Muscle of back (tissue), 11 donors: ENCODE measurements around the gene RAPGEF2. TPM values are rescaled to one million over a fixed set of nuclear protein-coding genes. Genes with fewer than 3 reads are reported as not detected.
"Not testable (repeated sequence)": the region's sequence is repeated elsewhere in the genome, so short reads cannot be mapped to it uniquely, and the experiment has no call there.

Source experiments
- DNase-seq, 3 donors: peaks; one replicate each; pipeline versions ENCODE4 v3.0.0 to v3.0.0-alpha.2; 2013
- polyA plus RNA-seq, 10 donors: library from polyadenylated mRNA; unstranded; fragments of 120-200 nt; gene quantifications; one replicate each; pipeline ENCODE4 v1.2.1, GENCODE V29; 2013; ENCODE audit not compliant: insufficient read length in 10 of 10

Gene RAPGEF2
- polyA plus RNA-seq, 10 donors = 22.5 to 34.2 (median 27.5) TPM

DNA sequence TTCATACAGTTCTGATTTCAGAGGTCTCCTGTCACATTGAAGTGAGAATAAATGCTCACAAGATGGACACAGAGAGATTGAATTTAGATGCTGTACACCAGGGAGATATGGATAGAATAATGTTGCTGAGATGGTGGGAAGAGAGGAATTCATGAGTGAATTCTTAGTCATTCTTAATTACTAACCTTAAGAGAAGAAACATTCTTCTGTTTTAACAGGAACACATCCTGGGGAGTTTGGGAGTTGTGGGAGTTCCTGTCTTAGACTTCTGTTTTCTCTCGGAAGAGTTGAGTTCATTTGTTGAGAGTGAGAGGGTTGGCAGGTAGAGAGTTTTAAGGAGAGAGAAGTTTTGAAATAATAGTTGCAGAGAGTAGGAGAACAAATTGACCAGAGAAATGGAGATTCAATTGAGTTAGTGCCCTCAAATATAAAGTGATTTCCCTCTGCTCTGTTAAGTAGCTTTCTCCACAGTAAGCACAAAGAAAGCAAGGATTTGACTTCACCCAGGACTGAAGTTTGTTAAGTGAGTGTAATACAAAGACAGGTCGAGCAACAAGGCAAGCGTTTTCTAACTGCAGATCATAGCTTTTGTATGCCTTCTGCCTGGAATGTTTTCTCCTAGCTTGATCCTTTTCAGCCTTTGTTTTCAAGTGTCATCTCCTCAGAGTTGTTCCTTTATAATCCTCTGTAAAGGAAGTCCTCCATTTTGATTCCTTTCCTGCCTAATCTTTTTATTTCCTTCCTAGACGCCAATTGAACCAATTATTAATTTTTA lies 205.9 kb downstream of the RAPGEF2 start:
- DNase-seq = peak in 1 of 3 donors; percentile 26

DNA sequence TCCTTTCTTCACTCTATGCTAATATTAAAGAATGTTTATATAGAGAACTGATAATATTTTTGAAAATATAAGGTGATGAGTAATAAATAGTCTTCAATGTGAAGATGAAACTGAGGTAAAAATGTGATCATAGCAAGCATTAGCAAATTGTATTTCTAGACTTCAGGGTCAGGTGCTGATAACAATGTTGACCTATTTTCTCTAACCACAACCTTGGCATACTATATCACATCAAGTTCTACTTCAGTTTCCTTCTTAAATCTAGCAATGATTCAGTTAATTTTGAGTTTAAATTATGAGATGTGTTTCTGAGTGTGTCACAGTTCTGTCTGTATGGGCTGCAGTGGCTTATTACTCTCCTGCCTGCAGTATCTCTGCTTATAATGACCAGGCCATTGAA lies 209.4 kb downstream of the RAPGEF2 start:
- DNase-seq = no peak

DNA sequence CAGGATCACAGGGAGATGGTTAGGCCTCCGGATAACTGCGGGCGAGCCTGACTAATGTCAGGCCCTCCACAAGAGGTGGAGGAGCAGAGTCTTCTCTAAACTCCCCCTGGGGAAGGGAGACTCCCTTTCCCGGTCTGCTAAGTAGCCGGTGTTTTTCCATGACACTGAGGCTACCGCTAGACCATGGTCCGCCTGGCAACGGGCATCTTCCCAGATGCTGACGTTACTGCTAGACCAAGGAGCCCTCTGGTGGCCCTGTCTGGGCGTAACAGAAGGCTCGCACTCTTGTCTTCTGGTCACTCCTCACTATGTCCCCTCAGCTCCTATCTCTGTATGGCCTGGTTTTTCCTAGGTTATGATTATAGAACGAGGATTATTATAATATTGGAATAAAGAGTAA lies 213.0 kb downstream of the RAPGEF2 start:
- not testable (repeated sequence) for DNase-seq

GRCh38 chr4:159317203-159317602 lies 214.3 kb downstream of the RAPGEF2 start:
- DNase-seq = peak in 1 of 3 donors; percentile 10

DNA sequence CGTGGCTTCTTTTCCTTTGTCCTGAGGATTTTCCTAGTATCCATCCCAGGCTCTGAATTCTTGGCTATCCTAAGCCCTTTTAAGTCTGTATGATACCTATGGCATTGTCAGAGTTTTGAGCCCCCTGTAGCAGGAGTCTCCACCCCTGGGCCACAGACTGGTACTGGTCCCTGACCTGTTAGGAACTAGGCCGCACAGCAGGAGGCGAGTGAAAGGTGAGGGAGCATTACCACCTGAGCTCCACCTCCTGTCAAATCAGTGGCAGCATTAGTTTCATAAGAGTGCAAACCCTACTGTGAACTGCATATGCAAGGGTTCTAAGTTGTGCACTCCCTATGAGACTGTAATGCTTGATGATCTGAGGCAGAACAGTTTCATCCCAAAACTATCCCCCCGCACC lies 216.1 kb downstream of the RAPGEF2 start:
- DNase-seq = no peak

DNA sequence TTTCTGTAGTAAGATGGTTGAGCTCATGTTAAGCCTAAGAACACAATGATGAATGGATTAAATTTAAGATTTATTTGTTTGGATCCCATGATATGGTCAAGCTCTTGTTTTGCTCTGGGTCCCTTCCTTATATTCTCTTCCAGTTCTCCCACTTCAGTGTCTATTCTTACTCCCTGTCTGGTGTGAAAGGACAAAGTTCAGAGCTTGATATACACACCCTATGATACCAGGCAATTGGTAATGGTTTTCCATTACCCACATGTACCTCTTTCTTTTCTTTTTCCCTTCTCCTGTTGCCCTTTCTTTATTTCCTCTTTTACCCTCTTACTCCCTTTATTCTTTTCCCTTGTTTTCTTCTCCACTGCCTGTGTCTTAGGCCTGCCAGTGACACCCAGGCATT lies 223.6 kb downstream of the RAPGEF2 start:
- no peak for DNase-seq

- no peak for DNase-seq
These were observed 225.9 kb downstream of the RAPGEF2 start for GRCh38 chr4:159328766-159329165.

GRCh38 chr4:159334461-159334860 lies 231.6 kb downstream of the RAPGEF2 start:
- DNase-seq = peak in 1 of 3 donors; percentile 1

GRCh38 chr4:159337041-159337440 lies 234.2 kb downstream of the RAPGEF2 start:
- DNase-seq = no peak

DNA sequence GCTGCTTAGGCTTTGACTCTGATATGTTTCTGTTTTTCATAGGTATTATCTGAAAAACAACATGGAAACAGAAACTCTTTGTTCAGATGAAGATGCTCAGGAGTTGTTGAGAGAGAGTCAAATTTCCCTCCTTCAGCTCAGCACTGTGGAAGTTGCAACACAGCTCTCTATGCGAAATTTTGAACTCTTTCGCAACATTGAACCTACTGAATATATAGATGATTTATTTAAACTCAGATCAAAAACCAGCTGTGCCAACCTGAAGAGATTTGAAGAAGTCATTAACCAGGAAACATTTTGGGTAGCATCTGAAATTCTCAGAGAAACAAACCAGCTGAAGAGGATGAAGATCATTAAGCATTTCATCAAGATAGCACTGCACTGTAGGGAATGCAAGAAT lies 238.6 kb downstream of the RAPGEF2 start:
- DNase-seq = no peak

DNA sequence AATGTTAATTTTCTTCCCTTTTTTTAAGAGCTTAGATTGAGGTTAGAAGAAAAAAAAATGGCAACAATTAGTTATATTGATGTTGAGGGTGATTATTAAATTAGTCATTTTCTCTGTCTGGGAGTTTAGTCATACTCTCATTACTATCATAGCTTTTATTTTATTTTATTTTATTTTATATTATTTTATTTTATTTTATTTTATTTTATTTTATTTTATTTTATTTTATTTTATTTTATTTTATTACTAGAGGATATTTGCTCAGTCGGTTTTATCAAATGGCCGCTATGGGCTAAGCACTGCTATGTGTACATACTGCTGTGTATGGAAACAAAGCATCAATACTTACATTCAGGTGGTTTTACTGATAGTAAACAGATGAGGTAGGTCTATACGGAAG lies 239.5 kb downstream of the RAPGEF2 start:
- no peak for DNase-seq

DNA sequence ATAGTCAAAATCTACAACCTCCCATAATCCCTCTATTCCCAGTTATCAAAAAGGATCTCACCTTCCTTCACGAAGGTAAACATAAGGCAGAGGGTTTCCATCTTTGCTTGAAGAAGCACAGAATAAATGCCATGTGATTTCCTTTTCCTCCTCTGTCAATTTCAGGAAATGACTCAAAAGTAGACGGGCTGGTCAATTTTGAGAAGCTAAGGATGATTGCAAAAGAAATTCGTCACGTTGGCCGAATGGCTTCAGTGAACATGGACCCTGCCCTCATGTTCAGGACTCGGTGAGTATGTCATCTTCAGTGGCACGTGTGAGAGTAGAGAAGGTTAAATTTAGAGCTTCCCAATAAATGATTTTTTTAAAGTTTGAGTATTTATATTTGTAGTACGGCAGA lies 240.2 kb downstream of the RAPGEF2 start:
- no peak for DNase-seq

GRCh38 chr4:159344877-159345276 lies 242.0 kb downstream of the RAPGEF2 start:
- no peak for DNase-seq

- DNase-seq = no peak
These were observed 243.8 kb downstream of the RAPGEF2 start for GRCh38 chr4:159346681-159347080.

- DNase-seq = no peak
These were observed 244.9 kb downstream of the RAPGEF2 start for GRCh38 chr4:159347813-159348212.

GRCh38 chr4:159349332-159349731 lies 246.5 kb downstream of the RAPGEF2 start:
- no peak for DNase-seq

- DNase-seq = no peak
These were observed 249.7 kb downstream of the RAPGEF2 start for GRCh38 chr4:159352609-159353008.

DNA sequence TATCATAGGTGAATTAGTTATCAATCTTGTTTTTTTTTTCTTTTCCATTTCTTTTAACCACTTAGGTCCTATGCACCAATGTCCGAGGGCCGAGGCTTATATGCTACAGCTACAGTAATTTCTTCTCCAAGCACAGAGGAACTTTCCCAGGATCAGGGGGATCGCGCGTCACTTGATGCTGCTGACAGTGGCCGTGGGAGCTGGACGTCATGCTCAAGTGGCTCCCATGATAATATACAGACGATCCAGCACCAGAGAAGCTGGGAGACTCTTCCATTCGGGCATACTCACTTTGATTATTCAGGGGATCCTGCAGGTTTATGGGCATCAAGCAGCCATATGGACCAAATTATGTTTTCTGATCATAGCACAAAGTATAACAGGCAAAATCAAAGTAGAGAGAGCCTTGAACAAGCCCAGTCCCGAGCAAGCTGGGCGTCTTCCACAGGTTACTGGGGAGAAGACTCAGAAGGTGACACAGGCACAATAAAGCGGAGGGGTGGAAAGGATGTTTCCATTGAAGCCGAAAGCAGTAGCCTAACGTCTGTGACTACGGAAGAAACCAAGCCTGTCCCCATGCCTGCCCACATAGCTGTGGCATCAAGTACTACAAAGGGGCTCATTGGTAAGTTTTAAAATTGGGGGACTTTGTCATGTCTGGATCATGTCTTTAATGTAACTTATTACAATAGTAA lies 250.7 kb downstream of the RAPGEF2 start:
- DNase-seq = no peak

DNA sequence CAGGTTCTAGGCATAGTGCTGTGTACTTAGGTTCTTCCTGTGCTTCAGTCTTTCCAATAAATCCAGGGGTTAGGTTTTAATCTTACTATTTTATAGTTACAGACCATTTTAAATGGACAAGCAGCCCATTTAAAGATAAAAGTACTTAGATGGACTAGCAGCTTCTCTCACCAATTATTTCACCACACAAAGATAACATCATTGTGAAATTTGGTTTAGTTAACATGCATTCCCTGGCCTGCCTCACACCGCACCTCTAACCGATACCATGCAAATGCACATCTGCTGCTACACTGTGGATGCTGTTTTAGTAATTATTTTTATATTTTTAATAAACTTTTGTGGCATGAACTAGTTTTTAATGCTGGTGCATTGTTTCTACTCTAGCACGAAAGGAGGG lies 252.6 kb downstream of the RAPGEF2 start:
- DNase-seq = no peak

DNA sequence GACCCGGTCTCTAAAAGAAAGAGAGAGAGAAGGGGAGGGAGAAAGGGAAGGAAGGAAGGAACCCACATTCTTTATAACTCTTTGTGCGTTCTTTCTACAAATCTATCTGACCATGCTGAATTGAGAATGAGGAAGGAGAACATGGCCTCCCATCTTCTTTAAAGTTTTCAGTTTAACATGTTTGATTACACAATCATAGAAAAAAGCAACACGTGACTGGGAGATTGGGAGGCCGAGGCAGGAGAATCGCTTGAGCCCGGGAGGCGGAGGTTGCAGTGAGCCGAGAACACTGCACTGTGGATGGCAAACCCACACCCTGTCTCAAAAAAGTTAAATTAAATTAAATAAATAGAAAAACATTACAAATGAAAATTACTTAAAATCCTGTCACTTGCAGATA lies 254.5 kb downstream of the RAPGEF2 start:
- DNase-seq = no peak

DNA sequence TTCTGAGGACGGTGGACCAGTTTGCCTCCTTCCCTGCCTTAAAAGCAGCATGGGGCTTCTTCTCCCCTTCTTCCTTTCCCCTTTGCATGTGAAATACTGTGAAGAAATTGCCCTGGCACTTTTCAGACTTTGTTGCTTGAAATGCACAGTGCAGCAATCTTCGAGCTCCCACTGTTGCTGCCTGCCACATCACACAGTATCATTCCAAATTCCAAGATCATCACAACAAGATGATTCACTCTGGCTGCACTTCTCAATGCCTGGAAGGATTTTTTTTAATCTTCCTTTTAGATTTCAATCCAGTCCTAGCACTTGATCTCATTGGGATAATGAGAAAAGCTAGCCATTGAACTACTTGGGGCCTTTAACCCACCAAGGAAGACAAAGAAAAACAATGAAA lies 255.3 kb downstream of the RAPGEF2 start:
- DNase-seq = peak; percentile 40 to 70 (median 60)

- peak in 1 of 3 donors; percentile 74 for DNase-seq
These were observed 257.7 kb downstream of the RAPGEF2 start for GRCh38 chr4:159360549-159360948.

DNA sequence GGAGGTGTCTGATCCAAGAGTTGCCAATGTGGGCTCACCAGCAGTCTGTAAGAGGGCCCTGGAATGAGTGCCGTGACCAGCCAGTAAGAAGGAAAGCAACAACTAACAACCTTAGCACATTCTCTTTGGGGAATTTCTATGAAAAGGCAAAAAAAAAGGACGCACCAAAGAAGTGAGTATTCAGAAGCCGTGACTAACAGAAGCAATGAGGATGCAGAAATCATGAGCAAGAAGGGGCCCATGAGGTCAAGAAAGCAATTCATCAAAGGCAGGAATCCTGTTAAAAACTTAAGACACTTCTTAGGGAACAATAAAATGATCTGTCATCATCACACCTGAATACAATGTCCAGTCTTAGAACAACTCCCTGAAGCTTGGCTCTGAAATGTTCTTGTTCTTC lies 260.5 kb downstream of the RAPGEF2 start:
- DNase-seq = no peak
